ENCODE results near the gene NFIB.

NFIB gene

GRCh38 chr9:14300588-14300987, 13.4 kb downstream of the NFIB start:
- H3K4me3 ChIP-seq (replicated peaks; ENCODE audit: low read depth, low read length) = no peak overlapping the region
- TF ChIP-seq, protein P1, sequence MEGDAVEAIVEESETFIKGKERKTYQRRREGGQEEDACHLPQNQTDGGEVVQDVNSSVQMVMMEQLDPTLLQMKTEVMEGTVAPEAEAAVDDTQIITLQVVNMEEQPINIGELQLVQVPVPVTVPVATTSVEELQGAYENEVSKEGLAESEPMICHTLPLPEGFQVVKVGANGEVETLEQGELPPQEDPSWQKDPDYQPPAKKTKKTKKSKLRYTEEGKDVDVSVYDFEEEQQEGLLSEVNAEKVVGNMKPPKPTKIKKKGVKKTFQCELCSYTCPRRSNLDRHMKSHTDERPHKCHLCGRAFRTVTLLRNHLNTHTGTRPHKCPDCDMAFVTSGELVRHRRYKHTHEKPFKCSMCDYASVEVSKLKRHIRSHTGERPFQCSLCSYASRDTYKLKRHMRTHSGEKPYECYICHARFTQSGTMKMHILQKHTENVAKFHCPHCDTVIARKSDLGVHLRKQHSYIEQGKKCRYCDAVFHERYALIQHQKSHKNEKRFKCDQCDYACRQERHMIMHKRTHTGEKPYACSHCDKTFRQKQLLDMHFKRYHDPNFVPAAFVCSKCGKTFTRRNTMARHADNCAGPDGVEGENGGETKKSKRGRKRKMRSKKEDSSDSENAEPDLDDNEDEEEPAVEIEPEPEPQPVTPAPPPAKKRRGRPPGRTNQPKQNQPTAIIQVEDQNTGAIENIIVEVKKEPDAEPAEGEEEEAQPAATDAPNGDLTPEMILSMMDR (IDR thresholded peaks at IDR 0.05; ENCODE audit: low read depth, low read length, missing control alignments) = no peak
- no peak for DNase-seq (ENCODE audit: extremely low read depth, low read depth)

DNA sequence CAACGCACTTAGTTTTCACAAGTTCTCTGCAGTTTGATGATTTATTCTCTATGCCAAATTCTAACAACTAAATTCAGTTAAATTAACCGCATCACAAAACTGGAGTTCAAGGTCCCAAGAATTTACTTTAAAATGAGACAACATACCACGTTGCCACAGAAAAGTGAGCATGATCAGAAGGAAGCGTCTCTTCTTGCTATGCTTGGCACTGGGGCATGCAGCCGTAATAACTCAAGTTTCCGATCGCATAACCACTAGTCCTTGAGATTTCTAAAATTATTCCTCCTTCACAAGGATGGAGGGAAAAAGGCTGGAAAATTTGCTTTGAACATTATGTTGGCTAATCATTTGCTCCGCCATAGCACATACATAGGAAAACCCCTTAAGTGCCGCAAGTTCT, 13.9 kb downstream of the NFIB start:
- DNase-seq (ENCODE audit: extremely low read depth, low read depth) = no peak
- TF ChIP-seq, protein P1 (IDR thresholded peaks at IDR 0.05; ENCODE audit: low read depth, low read length, missing control alignments) = no peak
- no peak overlapping the region for H3K4me3 ChIP-seq (replicated peaks; ENCODE audit: low read depth, low read length)

DNA sequence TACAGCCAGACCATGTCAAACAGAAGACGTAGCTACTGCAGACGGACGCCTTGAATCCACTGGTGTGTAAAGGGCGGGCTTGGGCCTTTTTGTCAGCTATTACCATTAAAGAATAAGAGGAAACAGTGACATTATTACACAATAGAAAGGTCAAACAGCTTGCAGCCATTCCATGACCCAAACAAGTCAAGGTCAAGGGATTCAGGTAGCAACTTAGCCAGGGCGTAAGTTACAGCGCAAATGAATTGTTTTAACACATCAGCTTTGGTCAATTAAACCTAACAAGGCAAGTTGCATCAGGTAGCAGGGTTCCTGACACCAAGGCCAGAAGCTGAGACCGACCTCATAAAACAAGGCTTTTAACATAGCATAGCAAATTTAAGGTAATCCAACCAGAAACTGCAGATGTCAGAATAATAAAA, 15.3 kb downstream of the NFIB start:
- no peak for DNase-seq (ENCODE audit: extremely low read depth, low read depth)
- TF ChIP-seq, protein P1 (IDR thresholded peaks at IDR 0.05; ENCODE audit: low read depth, low read length, missing control alignments) = no peak
- no peak overlapping the region for H3K4me3 ChIP-seq (replicated peaks; ENCODE audit: low read depth, low read length)

GRCh38 chr9:14296495-14297113, 17.3 kb downstream of the NFIB start:
- TF ChIP-seq, protein P1 (IDR thresholded peaks at IDR 0.05; ENCODE audit: low read depth, low read length, missing control alignments) = no peak
- no peak overlapping the region for H3K4me3 ChIP-seq (replicated peaks; ENCODE audit: low read depth, low read length)
- no peak for DNase-seq (ENCODE audit: extremely low read depth, low read depth)

GRCh38 chr9:14294659-14295058, 19.3 kb downstream of the NFIB start:
- DNase-seq (ENCODE audit: extremely low read depth, low read depth) = no peak
- H3K4me3 ChIP-seq (replicated peaks; ENCODE audit: low read depth, low read length) = no peak overlapping the region
- TF ChIP-seq, protein P1 (IDR thresholded peaks at IDR 0.05; ENCODE audit: low read depth, low read length, missing control alignments) = no peak

GRCh38 chr9:14293801-14294200, 20.1 kb downstream of the NFIB start:
- TF ChIP-seq, protein P1 (IDR thresholded peaks at IDR 0.05; ENCODE audit: low read depth, low read length, missing control alignments) = no peak
- DNase-seq (ENCODE audit: extremely low read depth, low read depth) = no peak
- H3K4me3 ChIP-seq (replicated peaks; ENCODE audit: low read depth, low read length) = no peak overlapping the region
